GM19468 (cell line): Measurements from ENCODE around the gene SPINK5.
"Not testable (repeated sequence)": the region's sequence is repeated elsewhere in the genome, so short reads cannot be mapped to it uniquely, and the experiment has no call there.

Source experiments
- ATAC-seq: cut with Tn5 transposase; IDR thresholded peaks from one replicate; pipeline ENCODE4 v1.9.1; 2021; ENCODE audit warnings: mild to moderate bottlenecking, moderate library complexity, moderate number of reproducible peaks; ENCODE audit not compliant: unreplicated experiment; ENCODE audit errors: extremely low read depth

SPINK5 gene

DNA sequence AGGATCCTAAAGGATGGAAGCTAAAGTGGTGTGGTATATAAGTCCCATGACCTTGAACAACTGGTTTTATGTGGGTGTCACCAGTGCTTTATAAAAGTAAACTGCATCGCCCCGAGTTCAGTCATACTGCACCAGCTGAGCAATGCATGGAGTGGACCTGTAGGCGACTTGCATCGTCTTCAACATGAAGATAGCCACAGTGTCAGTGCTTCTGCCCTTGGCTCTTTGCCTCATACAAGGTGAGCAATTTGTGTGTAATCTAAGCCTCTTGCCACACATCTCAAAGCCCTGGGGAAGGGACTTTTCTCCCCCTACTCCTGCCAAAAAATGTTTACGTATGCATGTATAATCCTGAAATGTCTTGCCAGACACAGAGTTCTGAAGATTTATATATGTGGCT, at the start of gene SPINK5:
TSS of gene SPINK5 (plus strand) at position 120 of the 400 bp plus-strand sequence. CDS start at position 185, 65 bp downstream.
- ATAC-seq: no peak

GRCh38 chr5:148014276-148014675, 49.5 kb upstream of the SPINK5 start:
- ATAC-seq: no peak

DNA sequence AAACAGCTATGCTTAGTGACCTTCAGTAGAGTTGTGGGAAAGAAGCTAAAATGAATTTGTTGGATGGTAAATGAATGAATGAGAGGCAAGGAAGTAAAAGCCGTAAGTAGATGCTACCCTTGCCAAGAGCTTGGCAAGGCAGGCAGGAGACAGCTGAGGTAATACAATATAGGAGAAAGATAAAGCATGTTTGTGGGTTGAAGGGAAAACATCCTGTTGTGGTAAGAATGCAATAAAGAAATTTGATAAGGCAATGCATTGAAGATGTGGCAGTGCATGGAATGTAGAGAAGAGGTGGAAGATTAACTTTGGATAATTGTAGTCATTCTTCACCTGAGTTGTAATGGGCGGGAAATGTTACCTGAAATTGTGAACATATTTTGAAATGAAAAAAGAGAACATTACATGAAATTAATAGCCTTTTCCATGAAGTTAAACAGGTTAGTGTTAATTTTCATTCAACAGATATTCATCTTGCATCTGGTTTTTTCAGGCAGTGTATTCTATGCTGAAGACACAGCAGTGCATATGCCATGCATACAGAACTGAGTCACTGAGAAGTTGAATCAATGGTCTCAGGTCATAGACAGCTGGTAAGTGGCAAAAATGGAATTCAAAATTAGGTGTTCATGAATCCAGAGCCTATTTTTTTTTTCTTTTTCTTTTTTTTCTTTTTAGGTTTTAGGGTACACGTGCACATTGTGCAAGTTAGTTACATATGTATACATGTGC, 43.4 kb upstream of the SPINK5 start:
- ATAC-seq: no peak

DNA sequence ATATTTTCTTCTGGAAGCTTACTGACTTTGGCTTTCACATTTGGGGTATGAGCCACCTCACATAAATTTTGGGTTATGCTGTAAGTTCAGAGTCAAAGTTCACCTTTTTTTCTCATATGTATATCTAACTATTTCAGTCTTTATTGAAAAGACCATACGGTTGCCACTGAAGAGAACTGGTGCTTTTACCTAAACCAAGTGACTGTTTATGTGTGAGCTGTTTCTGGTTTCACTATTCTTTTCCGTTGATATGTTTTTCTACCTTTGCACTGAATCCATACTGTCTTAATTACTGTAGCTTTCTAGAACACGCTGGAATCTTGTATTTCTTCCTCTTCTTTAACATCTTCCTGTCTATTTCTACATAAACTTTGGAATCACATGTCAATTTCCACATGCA, 36.3 kb upstream of the SPINK5 start:
- ATAC-seq: no peak

DNA sequence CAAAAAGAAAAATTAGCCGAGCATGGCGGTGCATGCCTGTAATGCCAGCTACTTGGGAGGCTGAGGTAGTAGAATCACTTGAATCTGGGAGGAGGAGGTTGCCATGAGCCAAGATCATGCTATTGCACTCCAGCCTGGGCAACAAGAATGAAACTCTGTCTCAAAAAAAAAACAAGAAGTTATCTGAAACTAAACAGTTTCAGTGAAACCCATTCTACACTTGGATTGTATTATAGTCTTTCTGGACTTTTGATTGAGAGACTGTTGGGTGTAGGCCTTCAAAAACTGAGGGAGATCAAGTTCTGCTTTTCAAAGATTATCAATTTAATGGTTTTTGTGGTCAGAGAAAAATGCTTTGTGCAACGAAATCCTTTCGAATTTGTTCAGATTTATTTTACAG, 34.6 kb upstream of the SPINK5 start:
- no peak for ATAC-seq

- no peak for ATAC-seq
Measured at GRCh38 chr5:148033134-148033533, 30.6 kb upstream of the SPINK5 start.

DNA sequence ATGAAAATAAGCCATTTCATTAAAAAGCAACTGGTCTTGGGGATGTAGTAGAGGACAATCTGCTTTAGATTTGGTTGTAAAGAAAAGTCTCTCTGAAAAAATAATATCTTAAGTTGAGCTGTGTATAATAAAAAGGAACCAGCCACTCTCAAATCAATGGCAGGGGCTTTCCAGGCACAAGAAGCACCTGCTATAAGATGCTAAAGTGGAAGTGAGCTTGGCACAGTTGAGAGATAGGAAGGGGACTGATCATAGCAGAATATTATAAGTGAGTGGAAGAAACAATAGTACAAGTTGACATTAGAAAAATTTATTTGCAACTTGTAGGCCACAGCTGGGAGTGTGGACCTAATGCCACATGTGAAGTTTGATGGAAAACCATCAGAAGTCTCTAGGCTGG, 28.1 kb upstream of the SPINK5 start:
- ATAC-seq: no peak

- ATAC-seq: no peak
Measured at GRCh38 chr5:148042881-148043280, 20.9 kb upstream of the SPINK5 start.

DNA sequence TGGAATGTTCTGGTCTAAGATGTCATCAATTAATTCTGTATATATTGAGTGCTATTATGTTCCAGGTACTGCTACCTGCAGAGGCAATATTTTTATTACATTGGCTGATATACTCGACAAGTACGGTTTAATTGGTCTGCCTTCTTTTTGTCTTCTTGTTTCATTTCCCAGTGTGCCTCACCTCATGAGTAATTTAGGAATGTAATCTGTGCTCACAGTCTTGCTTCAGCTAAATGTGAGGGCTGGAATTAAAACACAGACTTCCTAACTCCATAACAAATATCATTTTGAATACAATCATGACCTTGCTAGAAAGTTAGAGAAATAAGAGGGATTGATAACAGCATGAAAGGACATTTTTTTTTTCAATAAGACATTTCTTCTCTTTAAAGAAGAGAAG, 20.1 kb upstream of the SPINK5 start:
- ATAC-seq: no peak

- not testable (repeated sequence) for ATAC-seq
Measured at GRCh38 chr5:148055160-148055559, 8.6 kb upstream of the SPINK5 start.

DNA sequence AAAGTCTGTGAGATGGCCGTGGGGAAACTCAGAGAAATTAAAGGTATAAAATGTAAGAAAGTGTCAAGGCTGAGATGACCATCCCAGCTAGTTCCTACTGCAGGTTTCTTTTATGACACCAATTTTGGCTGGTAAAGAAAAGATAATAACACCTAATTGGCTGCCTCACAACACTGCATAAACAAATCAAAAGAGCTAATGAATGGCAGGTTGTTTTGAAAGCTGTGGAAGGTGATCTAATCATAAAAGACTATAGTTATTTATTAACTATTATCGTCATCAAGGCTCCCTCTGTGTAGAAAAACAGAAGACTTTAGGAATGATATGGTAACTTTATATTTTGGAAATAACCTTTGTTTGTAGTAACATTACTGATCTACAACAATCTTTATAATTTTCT, 3.5 kb upstream of the SPINK5 start:
- ATAC-seq: no peak

GRCh38 chr5:148060881-148061280, 2.9 kb upstream of the SPINK5 start:
- ATAC-seq: no peak

GRCh38 chr5:148070621-148071020, 6.8 kb downstream of the SPINK5 start:
- ATAC-seq: no peak

- ATAC-seq: no peak
Measured at GRCh38 chr5:148072207-148072606, 8.4 kb downstream of the SPINK5 start.

DNA sequence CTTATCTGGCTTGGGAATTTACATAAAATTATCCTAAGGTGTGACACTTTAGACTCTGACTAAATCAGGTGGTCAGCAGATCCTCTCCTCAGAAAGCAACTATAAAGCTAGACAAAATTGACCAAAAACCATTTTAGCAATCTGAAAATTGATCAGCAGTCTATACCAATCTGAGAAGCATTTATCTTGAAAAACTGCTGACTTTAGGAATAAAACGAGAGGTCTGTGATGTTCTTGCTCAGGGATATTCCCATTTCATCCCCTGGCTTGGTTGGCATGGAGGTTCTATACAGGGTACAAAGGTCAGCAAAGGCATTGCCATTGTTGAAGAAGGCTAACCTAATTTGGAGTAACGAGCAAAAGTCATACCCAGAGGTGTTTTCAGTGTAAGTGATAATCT, 11.7 kb downstream of the SPINK5 start:
- ATAC-seq: no peak

GRCh38 chr5:148083203-148083602, 19.4 kb downstream of the SPINK5 start:
- ATAC-seq: no peak

DNA sequence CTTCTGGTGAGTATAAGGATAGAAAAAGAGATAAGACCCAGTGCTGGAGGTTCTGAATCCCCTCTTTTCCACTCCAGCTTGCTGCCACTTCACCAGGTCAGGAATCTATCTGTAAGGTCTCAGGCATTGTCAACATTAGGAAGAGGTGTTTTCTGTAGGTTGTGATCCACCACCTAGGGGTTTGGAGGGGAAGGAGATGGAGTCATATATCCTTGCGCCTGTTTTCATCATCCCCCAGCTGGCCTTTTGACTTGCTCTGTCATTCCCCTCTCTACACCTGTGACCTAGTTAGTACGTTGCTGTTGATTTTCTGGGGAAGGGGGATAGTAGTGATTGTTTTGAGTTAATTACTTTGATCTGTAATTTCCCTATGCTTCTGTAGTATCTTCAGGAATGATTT, 20.5 kb downstream of the SPINK5 start:
- ATAC-seq: no peak

DNA sequence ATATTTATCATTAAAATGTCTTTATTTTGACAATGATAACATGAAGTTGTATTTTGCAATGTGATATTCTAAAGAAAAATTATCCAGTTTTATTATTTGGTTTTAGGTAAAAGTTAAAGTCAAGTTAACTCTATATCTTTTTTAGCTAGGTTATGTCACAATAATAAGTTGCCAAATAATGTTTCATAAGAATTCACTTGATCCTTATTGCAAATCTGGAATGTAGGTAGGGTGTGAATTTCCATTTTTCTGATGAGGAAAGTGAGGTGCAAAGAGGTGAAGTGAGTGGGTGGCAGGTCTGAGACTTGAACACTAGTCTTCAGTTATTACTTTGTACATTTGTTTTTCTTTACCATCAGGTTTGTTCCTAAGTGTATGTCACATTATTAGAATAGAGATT, 21.5 kb downstream of the SPINK5 start:
- ATAC-seq: no peak

- ATAC-seq: no peak
Measured at GRCh38 chr5:148085977-148086705, 22.4 kb downstream of the SPINK5 start.

- ATAC-seq: no peak
Measured at GRCh38 chr5:148090146-148090772, 26.5 kb downstream of the SPINK5 start.

DNA sequence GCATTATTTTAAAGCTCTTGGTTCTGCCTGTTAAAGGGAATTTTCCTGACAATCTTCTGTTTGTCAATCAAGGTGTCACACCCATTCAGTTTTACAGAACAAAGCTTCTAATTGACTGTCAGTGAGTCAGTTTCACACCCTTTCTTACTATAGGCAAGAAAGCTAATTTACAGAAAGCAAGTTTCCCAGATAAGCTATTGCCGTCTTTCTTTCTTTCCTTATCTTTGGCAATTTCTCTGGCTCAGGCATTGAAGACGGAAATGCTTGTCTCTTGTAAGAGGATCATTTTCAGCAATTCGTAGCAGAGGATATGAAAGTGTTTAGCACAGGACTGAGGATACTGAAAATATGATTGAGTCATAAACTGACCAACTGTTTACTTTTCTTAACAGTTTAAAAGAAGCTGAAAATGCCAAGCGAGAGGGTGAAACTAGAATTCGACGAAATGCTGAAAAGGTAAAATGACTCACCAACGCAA, 27.0 kb downstream of the SPINK5 start:
- no peak for ATAC-seq
